GM21367 (cell line): Measurements from ENCODE around the gene AJAP1.

ENCODE experiments used
- ATAC-seq: cut with Tn5 transposase; IDR thresholded peaks from one replicate; pipeline ENCODE4 v1.9.1; 2021; ENCODE audit not compliant: unreplicated experiment

AJAP1 gene

GRCh38 chr1:4698911-4699310 lies 44.5 kb downstream of the AJAP1 start:
- no peak for ATAC-seq

- ATAC-seq = no peak
Measured at GRCh38 chr1:4699376-4700301, 45.2 kb downstream of the AJAP1 start.

DNA sequence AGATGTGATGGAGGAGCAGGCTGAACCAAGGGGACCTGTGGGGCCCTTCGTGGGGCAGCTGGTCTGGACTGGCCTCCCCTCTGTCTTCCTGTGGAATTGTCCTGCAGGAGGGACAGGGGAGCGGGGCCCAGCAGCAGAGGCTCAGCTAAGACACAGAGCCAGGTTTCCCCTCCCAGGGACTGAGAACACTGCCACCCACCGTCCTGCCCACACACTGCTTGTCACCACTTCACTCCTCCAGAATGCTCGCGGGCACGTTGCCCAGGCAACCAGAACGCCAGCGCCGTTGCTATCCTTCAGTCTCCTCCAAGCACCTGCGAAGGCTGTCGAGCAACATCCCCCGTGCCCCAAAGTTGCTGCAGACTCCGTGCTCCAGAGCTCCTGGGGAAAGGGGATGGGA lies 46.4 kb downstream of the AJAP1 start:
- ATAC-seq = no peak

GRCh38 chr1:4701276-4701675 lies 46.9 kb downstream of the AJAP1 start:
- no peak for ATAC-seq

DNA sequence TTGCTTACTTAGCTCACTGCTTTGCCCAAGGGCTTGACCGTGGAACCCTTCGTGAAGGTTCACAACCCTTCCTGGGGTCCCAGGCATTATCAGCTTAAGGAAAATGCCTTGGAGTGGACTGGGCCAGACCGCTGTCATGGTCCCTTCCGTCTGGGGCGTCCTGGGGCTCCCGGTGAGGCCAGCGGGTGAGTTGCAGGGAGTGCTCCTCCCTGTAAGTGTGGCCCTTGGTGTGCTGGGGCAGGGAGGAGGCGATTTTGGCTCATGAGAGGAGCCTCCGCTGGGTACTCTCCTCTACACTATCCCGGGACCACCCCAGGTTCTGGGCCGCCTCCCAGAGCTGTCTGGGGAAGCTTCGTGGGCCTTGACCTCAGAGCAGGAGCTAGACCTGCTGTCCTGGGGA lies 48.1 kb downstream of the AJAP1 start:
- ATAC-seq = no peak

DNA sequence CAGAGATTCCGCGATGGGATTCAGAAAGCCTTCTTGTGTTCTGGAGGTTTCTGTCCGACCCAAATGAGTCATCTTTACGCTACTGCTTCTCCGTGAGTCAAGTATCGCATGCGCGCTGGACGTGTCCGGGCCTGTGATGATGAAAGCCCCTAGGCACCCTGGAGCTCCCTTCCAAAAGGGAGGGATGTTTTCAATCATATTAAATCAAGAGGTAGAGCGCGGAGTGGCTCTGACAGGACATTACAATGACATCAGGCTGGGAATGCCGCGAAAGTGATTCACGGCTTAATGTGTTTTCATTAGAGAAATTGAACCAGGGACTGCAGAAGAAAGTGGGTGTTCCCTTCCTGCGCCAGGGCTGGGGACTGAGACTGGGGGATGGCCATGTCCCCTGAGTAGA lies 48.5 kb downstream of the AJAP1 start:
- no peak for ATAC-seq

GRCh38 chr1:4703646-4704045 lies 49.2 kb downstream of the AJAP1 start:
- ATAC-seq = no peak

DNA sequence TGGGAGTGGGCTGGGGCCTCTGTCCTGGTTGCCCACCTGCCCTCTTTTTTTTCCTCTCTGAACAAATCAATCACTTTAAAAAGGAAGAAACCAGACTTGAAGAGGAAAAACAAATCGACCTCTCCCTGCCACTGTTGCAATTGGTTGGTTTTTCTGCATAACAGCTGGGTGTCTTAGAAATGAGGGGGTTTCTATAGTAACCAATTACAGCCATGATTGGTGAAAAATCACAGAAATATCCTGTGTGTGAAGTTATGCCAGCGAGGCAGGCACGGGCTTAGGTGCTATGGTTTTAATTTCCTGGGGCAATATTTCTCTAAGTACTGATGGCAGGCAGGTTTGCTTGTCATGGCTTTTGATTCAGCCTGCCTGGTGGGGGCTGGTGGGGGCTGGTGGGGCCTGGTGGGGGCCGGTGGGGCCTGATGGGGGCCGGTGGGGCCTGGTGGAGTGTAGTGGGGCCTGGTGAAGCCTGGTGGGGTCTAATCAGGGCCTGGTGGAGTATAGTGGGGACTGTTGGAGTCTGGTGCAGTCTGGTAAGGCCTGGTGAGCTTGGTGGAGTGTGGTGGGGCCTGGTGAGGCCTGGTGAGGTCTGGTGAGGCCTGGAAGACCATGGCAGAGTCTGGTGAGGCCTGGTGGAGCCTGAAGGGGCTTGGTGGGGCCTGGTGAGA lies 54.6 kb downstream of the AJAP1 start:
- no peak for ATAC-seq

GRCh38 chr1:4709641-4710040 lies 55.2 kb downstream of the AJAP1 start:
- ATAC-seq = no peak

DNA sequence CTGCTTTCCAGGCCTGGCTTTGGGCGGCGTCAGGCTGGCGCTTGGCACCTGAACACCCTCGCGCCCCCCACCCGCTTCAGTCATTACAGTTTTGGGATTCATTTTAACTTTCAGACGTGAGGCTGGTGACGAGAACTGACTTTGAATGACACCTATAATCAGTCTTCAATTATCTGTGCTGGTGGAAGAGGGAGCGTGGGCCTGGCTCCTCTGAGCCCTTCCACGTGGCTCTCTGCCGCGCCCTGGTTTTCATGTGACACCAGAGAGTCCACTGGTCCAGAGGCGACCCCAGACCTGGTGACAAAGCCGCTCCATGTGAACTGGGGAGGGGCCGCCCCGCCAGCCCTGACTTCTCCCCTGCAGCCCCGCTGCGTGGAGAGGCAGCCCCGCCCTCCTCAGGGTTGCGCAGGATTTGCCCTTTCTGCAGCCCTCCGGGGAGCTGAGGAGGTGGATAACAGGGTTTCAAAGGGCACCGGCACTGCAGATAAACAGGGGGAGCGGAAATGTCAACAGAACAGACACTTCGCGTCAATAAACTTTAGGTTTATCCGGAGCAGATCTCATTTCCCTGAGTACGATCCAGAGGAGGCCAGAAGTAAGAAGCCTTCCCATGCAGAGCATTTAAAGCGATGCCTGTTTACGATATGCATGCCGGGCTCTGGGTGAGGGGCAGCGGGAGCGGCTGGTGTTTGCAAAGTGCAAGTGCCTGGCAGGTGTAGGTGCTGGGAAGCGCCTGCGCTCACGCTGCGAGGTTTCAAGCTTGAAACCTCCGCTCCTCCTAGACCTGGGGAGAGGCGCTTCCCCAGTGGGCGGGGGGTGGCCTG lies 56.4 kb downstream of the AJAP1 start:
- ATAC-seq = no peak

DNA sequence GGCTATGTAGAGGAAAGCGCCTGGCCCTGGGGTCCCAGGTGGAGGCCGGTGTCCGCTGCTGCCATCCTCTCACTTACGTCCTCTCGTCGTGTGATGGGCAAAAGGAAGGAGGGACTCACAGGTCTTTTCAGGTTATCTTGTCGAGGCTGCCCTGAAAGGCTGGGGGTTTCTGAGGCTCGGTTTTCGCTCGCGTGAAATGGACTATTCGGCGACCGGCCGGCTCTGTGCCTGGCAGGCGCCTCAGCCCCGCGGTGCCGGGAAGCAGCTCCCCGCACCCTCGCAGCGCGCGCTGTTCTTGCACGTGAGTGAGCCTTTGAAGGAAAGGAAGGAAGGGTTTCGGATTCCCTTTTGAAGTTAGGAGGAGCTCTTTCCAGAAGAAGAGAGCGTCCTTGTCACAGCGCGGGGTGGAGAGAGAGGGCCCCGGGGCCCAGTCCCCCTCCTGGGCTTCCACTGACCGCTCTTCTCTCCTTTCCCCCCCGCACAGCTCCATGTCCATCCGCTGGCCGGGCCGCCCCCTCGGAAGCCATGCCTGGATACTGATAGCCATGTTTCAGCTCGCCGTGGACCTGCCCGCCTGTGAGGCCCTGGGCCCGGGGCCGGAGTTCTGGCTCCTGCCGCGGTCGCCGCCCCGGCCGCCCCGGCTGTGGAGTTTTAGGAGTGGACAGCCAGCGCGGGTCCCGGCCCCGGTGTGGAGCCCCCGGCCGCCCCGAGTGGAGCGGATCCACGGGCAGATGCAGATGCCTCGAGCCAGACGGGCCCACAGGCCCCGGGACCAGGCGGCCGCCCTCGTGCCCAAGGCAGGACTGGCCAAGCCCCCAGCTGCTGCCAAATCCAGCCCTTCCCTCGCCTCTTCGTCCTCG lies 57.2 kb downstream of the AJAP1 start:
- no peak for ATAC-seq

DNA sequence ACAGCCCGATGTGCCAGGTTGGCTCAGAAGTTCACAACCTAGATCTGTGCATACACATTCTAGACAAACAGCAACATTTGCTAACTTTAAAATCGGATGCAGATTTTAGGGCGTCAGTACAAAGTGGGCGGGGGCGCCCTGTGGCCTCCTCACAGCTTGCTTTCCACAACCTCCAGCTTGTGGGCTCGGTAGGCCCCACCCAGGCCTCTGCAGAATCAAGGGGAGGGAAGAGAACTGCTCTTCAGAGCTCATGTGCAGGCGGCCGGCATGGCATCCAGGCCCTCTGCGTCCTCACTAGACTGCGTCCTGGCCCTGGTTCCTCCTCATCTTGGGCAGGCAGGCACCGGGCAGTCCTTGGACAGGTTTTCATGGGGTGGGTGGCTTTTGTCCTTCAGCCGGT lies 59.3 kb downstream of the AJAP1 start:
- ATAC-seq = no peak

- no peak for ATAC-seq
Measured at GRCh38 chr1:4716406-4716805, 62.0 kb downstream of the AJAP1 start.

DNA sequence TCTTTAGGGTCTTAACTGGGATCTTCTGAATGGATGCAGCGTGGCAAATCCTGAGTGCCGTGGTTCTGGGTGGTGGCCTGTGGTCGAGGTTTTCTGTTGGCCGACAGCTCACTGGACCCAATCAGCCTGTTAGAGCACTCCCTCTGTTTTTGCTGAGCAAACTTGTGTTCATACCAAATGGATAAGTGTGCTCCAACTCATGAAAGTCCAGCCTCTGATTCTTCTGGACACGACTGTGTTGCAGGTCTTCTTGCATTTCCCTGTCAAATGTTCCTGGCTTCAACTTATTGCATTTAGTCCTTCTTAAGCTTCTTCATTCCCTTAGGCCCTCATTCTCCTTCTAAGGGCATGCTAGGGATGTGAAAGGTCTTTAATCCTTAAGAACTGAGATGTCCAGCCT lies 63.7 kb downstream of the AJAP1 start:
- ATAC-seq = no peak

GRCh38 chr1:4723106-4723505 lies 68.7 kb downstream of the AJAP1 start:
- ATAC-seq = no peak

DNA sequence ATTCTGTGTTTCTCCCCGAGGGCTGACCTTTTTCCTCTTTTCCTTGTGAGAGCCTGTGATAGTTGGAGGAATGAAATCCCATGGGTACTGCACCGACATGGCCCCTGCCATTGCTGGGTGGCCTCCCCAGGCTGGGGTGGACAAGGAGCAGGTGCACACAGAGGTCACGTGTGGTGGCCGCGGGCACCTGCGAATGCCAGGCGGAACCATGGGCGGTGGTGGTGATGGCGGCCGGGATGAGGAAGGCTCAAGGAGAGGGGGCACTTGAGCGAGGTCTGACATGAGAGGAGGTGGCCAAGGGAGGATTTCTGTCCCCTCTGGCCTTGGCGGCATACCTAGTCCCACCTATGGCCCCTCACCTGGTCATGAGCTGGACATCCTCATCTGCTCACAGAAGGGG lies 69.6 kb downstream of the AJAP1 start:
- no peak for ATAC-seq

DNA sequence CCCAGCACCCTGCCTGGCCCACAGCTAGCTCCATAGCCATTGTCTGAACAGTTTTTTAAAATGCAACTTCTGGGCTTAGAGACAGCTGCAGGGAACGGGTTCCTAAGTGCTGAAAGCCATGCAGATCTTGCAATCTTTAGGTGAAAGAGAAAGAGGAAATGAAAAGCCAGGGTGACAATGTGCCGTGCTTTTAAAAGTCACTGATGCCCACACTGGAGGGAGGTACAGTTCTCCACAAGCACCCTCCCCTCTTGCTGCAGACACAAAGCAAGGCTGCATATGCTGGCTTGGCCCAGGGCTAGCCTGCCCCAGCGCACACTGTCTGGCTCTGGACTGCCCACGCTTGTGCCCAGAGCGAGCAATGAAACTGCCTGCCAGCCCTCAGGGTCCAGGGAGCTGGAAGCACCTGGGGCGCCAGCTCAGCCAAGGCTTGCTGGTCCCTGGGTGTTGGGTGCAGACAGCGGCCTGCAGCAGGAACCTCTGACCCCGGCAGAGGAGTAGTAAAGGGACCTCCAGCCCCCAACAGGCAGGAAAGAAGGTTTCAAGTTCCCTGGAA lies 70.4 kb downstream of the AJAP1 start:
- ATAC-seq = no peak

DNA sequence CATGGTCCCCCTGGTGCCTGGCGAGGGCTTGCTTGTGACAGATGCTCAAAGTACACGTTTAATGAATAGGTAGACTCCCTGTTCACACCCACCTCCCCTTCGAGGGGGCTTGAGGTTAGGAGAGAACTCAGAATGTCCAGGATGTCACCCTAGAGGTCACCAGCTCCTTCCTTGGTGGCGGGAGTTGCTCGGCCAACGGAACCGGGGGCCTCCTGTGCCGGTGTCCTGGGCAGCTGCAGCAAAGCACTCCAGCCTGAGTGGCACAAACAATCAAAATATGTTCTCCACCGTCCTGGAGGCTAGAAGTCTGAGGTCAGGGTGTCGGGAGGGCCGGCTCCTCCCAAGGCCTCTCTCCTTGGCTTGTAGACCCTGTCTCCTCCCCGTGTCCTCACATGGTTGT lies 71.0 kb downstream of the AJAP1 start:
- no peak for ATAC-seq

DNA sequence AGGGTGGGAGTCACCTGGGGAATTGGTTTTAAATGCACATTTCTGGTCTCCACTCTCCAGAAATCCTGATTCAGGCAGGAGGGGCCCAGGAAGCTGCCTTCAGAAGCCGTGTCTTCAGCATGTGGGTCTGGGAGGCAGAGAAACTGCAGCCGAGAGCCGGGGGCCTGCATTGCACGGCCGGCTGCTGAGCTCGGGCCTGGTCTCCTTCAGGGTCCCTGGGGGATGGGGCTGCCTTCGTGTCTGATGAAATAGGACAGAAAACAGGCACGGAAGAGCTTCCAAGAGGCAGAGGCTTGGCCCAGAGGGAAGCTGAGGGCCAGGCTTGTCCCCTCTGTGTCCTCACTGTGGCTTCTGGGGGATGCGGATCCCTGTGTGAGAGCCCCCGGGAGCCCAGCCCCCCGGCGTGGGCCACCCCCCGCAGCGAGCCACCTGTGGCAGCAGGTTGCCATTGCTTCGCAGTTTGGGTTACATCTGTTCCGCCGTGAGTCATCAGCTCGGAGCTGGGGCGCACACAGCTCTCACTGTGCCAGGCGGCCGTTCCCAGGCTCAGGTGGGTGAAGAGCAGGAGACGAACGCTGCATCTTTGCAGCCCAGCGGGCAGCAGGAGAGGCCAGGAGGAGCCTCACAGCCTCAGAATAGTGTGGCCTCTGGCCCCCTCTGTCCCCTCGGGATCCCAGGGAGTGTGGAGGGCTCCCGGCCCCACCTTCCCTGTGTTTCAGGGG lies 72.4 kb downstream of the AJAP1 start:
- no peak for ATAC-seq
